Stimulated activated CD4-positive, alpha-beta T cell treated with anti-CD3 and anti-CD28 coated beads, Interleukin-2, amount 100 ng/mL, for 48 hours (primary cell): ENCODE measurements around the gene PSEN1.

Experiments used
- DNase-seq, 2 donors: peaks; one replicate each; pipeline ENCODE4 v3.0.0-alpha.2; 2020

The PSEN1 gene

GRCh38 chr14:73241481-73242165 lies 105.3 kb downstream of the PSEN1 start:
- DNase-seq: no peak

DNA sequence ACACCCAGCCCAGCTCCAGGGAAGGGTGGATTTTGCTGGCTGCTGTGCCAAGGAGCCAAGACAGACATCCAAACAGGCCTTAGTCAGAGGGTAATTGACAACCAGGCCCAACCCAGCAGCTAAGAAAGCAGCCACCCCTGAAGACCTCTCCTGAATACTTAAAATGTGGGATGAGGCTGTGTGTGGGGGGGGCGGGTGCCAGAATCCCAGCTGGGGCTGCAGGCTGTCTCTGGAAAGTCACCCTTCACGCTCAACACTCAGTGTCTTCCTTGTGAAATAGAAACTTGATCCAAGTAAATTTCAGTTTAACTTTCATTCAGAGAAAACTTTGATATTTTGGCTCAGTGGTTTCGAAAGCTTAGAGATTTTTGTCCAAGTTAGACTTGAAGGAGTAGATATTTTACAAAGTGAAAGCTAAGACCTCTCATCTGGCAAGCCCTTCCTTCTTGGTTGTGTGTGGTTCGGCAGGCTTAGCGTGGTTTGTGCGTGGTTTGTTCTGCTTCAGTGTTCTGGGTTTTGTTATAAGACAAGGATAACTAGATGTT lies 106.1 kb downstream of the PSEN1 start:
- DNase-seq: no peak

GRCh38 chr14:73243341-73243740 lies 107.0 kb downstream of the PSEN1 start:
- DNase-seq: no peak

DNA sequence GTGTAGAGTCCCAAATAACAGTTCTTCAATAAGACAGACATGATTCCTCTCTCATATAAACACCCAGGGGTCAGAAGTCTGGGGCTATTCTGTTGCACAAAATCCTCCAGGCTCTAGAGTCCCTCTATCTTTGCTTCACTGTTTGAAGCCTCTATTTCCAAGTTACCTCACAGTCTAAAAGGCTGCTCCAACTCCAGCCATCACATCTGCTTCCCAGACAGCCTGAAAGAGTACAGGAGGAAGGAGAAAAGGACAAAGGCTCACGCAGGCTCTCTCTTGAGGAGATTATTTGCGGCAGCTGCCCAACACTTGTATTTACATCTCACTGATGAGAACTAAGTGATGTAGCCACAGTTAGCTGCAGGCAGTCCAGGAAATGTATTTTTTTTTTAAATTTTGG lies 107.4 kb downstream of the PSEN1 start:
- no peak for DNase-seq

- no peak for DNase-seq
Observed at GRCh38 chr14:73244541-73245290, 108.4 kb downstream of the PSEN1 start.

DNA sequence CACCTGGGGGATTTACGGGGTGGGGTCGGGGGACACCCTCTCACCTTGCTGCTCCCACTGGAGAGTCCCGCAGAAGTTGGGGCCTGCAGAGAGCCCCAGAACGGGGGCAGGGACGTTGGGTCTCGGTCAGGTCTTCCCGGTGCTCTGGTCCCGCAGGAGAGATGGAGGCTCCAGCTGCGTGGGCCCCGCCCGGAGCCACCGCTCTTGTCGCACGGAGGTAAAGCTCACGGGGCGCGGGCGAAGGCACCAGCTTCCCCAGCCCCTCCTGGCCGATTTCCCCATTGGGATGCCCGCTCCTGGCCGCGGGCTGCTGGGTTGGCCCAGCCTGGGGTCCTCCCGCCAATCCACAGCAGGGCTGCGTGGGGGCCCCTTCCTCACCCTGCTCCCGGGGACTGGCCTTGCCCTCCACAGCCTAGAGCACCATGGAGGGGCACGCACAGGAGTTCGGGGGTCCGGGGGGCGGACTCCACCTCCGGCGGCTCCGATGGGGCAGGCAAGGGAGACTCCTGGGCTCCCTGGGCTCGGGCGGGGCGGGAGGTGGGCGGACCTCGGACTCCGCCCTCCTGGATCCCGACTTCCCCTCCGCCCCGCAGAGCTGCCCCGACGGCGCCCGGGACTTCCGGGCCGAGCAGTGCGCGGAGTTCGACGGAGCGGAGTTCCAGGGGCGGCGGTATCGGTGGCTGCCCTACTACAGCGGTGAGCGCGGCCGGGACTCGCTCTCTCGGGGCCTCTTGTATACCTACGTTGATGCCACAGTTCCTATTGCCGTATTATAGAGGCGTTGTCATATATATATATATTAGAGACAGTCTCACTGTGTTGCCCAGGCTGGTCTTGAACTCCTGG lies 109.4 kb downstream of the PSEN1 start:
- peak; percentile 25 to 31 for DNase-seq

DNA sequence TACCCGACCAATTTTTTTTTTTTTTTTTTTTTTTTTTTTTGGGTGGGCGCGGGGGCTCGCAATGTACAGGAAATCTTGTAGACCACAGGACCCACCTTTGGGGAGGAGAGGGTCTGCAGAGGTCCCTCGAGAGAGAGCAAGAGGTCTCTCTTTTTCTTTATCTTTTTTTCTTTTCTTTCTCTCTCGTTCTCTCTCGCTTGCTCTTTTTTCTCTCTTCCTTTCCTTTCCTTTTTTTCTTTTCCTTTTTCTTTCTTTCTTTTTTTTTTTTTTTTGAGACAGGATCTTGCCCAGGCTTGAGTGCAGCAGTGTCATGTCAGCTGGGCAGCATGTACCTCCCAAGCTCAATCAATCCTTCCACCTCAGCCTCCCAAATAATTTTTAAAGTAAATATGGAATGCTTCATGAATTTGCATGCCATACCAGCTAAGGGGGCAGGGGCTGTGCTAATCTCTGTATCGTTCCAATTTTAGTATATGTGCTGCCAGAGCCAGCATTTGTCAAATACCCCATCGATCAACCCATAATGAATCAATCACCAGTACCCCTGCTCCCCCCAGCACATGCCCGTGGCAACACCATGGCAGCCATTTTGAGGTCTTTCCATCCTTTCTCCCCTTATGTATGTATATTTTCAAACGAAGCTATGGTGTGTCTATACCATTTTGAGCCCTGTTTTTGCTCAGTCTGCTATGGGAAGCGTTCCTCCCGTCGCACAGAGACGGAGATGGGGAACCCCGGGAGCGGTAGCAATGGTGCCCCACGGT lies 110.3 kb downstream of the PSEN1 start:
- DNase-seq: no peak

- DNase-seq: no peak
Observed at GRCh38 chr14:73248108-73248868, 112.0 kb downstream of the PSEN1 start.

DNA sequence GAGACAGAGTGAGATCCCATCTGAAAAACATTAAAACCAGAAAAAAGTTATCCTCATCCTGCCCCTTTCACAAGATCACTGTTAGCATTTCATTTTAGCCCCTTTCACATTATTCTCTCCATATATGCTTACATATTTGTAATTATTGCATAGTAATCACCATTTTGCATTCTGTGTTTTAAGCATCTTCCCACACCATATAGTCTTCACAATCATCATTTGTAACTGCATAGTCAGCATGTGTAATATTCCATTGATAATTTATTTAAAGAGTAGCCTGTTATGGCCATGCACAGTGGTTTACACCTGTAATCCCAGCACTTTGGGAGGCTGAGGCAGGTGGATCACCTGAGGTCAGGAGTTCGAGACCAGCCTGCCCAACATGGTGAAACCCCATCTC lies 112.8 kb downstream of the PSEN1 start:
- DNase-seq: no peak

GRCh38 chr14:73249564-73250316 lies 113.4 kb downstream of the PSEN1 start:
- DNase-seq: no peak

- DNase-seq: no peak
Observed at GRCh38 chr14:73250317-73250713, 114.0 kb downstream of the PSEN1 start.

- no peak for DNase-seq
Observed at GRCh38 chr14:73250781-73251500, 114.6 kb downstream of the PSEN1 start.

GRCh38 chr14:73251516-73252215 lies 115.4 kb downstream of the PSEN1 start:
- DNase-seq: no peak

GRCh38 chr14:73252491-73253322 lies 116.4 kb downstream of the PSEN1 start:
- no peak for DNase-seq

DNA sequence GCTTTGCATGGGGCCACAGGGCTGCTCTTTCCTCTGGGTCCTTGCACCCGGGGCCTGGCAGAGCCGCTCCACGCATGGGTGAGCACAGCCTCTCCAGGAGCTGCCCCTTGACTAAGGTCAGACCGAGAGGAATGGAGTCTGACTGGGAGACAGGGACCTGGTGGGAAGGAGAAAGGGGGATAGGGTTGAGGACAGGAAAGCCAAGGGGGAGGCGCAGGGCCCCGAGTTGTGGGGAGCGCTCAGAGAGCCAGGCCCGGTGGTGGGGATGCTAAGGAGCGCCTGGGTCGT lies 117.0 kb downstream of the PSEN1 start:
- no peak for DNase-seq

DNA sequence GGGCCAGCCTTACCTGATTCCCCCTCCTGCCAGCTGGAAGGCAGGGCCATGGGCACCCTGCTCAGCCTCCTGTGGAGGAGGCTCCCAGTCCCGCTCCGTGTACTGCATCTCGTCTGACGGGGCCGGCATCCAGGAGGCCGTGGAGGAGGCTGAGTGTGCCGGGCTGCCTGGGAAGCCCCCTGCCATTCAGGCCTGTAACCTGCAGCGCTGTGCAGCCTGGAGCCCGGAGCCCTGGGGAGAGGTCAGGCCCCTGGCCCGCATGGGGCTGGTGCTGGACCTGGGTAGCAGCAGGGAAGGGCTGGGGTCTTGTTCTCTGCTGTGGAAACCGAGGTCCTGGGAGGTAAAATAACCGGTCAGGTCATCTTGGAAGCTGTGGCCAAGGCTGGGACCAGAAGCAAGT lies 117.4 kb downstream of the PSEN1 start:
- DNase-seq: no peak

GRCh38 chr14:73254247-73255004 lies 118.1 kb downstream of the PSEN1 start:
- DNase-seq: no peak

GRCh38 chr14:73255005-73255400 lies 118.7 kb downstream of the PSEN1 start:
- no peak for DNase-seq
